Caco-2 (cell line): ENCODE results near the gene ATXN1. TPM values are rescaled to one million over a fixed set of nuclear protein-coding genes. Genes with fewer than 3 reads are reported as not detected.

Experiments
- BruUV-seq: library from RNA; stranded (reverse); fragments of 400-500 nt; replicated peaks from 2 replicates; lab custom pipeline; 2021; lab: Mats Ljungman, UMichigan
- CTCF ChIA-PET: fragments of 300-600 bp; sonication (Branson Sonifier 250); formaldehyde crosslinking; loops from one replicate; lab custom pipeline; 2022; ENCODE audit warnings: antibody characterized with exemption; lab: Charles Lee
- POLR2A ChIA-PET: fragments of 300-600 bp; sonication (Branson Sonifier 250); formaldehyde crosslinking; loops from one replicate; lab custom pipeline; 2022; ENCODE audit warnings: antibody characterized with exemption; lab: Charles Lee
- DNase-seq, 2 experiments: peaks; one replicate each; pipeline versions ENCODE4 v3.0.0 to v3.0.0-alpha.2; 2020 to 2022
- H3K27me3 ChIP-seq: replicated peaks from 2 replicates; pipeline ENCODE4 v1.6.0; 2011; ENCODE audit warnings: low read length; ENCODE audit not compliant: control insufficient read depth, insufficient read depth
- H3K36me3 ChIP-seq: 2 replicates; pipeline ENCODE4 v1.5.1; 2011; ENCODE audit warnings: low read length; ENCODE audit not compliant: control insufficient read depth, insufficient read depth
- H3K4me1 ChIP-seq: fragments of 250-450 bp; sonication (Bioruptor Pico); 2 replicates; pipeline ENCODE4 v1.5.1; 2020; ENCODE audit warnings: mild to moderate bottlenecking
- H3K4me3 ChIP-seq: 2 replicates; pipeline ENCODE4 v1.5.1; 2011; ENCODE audit warnings: low read depth, mild to moderate bottlenecking, control low read depth, low read length
- H3K9me3 ChIP-seq: fragments of 250-450 bp; sonication (Bioruptor Pico); 2 replicates; pipeline ENCODE4 v1.5.1; 2020; ENCODE audit warnings: mild to moderate bottlenecking, moderate library complexity
- H3K27ac Mint-ChIP-seq: one replicate; pipeline ENCODE4 v1.8.0; 2022; ENCODE audit warnings: mixed read lengths; ENCODE audit not compliant: unreplicated experiment
- H3K27me3 Mint-ChIP-seq: one replicate; pipeline ENCODE4 v1.8.0; 2022; ENCODE audit warnings: mixed read lengths; ENCODE audit not compliant: insufficient read depth, unreplicated experiment
- H3K36me3 Mint-ChIP-seq: one replicate; pipeline ENCODE4 v1.8.0; 2022; ENCODE audit warnings: mild to moderate bottlenecking, mixed read lengths; ENCODE audit not compliant: insufficient read depth, unreplicated experiment
- H3K4me1 Mint-ChIP-seq: one replicate; pipeline ENCODE4 v1.8.0; 2022; ENCODE audit warnings: low read depth, mixed read lengths; ENCODE audit not compliant: unreplicated experiment
- H3K4me3 Mint-ChIP-seq: one replicate; pipeline ENCODE4 v1.8.0; 2022; ENCODE audit warnings: mild to moderate bottlenecking, moderate library complexity, mixed read lengths; ENCODE audit not compliant: unreplicated experiment
- H3K9me3 Mint-ChIP-seq: one replicate; pipeline ENCODE4 v1.8.0; 2022; ENCODE audit warnings: mixed read lengths; ENCODE audit not compliant: unreplicated experiment
- intact Hi-C: fragments of 100-400 bp; cut with micrococcal nuclease; formaldehyde crosslinking; loops from one replicate; pipeline ENCODE4 v1.10.0; 2022; ENCODE audit not compliant: unreplicated experiment
- total RNA-seq: library from RNA; stranded (reverse); gene quantifications from 2 replicates; pipeline ENCODE4 v1.2.3, GENCODE V29; 2022
- TF ChIP-seq, protein P1 (sequence below), 2 experiments: fragments of 200-600 bp in 1 of 2; IDR thresholded peaks; 1 replicate in 1 of 2; 2 replicates in 1 of 2; pipeline versions ENCODE4 v1.5.1 to v1.8.0; 2011 to 2022; ENCODE audit warnings: antibody characterized with exemption in 1 of 2, control low read depth in 1 of 2, inconsistent platforms in 1 of 2, low read depth in 1 of 2, low read length in 1 of 2, mild to moderate bottlenecking in 1 of 2, moderate library complexity in 1 of 2; ENCODE audit not compliant: insufficient read depth in 1 of 2, severe bottlenecking in 1 of 2, unreplicated experiment in 1 of 2

The ATXN1 gene
- total RNA-seq, 1 experiment from 2014 or later = 14.2 TPM

DNA sequence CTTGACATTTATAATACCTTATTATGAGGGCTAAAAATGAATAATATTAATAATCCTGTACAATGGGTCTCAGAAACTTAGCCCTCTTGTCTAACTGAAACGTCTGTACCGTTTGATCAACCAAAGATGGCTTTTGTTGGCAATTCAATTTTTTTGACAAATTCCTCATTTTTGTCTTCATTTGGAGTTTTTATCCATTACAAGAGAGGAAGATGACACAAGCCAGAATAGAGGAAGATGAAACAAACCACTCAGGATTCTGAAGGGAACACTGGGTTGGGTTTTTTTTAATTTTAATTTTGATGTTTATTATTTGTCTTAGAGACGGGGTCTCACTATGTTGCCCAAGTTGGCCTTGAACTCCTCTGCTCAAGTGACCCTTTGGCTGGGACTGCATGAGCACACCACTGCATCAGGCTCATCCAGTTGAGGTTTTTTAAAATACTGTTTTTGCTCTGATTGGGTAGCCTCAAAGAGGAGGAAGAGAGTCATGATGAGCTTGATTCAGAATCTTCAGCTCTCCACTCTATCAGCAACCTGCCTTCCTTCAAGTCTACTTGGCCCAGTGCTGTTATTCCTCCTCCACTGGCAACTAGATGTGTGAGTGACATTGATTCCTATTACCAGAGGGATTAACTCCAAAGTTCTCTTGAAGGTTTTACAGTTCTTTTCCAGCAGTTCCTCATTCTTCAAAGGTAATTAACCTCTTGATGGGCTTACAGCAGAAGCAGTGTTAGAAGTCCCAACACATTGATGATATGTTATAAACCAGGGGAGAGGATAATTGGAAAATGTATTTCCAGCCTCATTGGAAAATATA, 71.3 kb downstream of the ATXN1 start:
- peaks cover 26% of the 10 kb centered on the region for H3K4me1 ChIP-seq
- Mint-ChIP-seq H3K36me3 (no peaks in the 10 kb centered on the region), H3K27me3 (no peaks in the 10 kb centered on the region), H3K9me3 (no peaks in the 10 kb centered on the region), H3K4me3 (peak overlapping the region; percentile 44), H3K27ac (peak overlapping the region; percentile 83), H3K4me1 (peaks cover 24% of the 10 kb centered on the region)
- peak in 1 of 2 experiments; percentile 12 for DNase-seq
- TF ChIP-seq, protein P1, sequence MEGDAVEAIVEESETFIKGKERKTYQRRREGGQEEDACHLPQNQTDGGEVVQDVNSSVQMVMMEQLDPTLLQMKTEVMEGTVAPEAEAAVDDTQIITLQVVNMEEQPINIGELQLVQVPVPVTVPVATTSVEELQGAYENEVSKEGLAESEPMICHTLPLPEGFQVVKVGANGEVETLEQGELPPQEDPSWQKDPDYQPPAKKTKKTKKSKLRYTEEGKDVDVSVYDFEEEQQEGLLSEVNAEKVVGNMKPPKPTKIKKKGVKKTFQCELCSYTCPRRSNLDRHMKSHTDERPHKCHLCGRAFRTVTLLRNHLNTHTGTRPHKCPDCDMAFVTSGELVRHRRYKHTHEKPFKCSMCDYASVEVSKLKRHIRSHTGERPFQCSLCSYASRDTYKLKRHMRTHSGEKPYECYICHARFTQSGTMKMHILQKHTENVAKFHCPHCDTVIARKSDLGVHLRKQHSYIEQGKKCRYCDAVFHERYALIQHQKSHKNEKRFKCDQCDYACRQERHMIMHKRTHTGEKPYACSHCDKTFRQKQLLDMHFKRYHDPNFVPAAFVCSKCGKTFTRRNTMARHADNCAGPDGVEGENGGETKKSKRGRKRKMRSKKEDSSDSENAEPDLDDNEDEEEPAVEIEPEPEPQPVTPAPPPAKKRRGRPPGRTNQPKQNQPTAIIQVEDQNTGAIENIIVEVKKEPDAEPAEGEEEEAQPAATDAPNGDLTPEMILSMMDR (IDR thresholded peaks at IDR 0.05; ENCODE audit: insufficient read depth in 1 of 2, low read depth in 1 of 2, low read length in 1 of 2, severe bottlenecking in 1 of 2, unreplicated experiment in 1 of 2) = no peak
- H3K36me3 ChIP-seq = no peaks in the 10 kb centered on the region
- intact Hi-C loops = loop anchor here (1.0 kb wide), 1 partner anchor 65 kb away; no protein-coding TSS in a partner anchor
- no peaks in the 10 kb centered on the region for H3K27me3 ChIP-seq
- no peak overlapping the region for H3K4me3 ChIP-seq
- BruUV-seq = TSS peak; percentile 86
- CTCF ChIA-PET = interaction anchor here (0.7 kb wide), 1 partner anchor 16 kb away, joined by 3 read pairs; no protein-coding TSS in a partner anchor
- POLR2A ChIA-PET = no interaction called here
- no peaks in the 10 kb centered on the region for H3K9me3 ChIP-seq

DNA sequence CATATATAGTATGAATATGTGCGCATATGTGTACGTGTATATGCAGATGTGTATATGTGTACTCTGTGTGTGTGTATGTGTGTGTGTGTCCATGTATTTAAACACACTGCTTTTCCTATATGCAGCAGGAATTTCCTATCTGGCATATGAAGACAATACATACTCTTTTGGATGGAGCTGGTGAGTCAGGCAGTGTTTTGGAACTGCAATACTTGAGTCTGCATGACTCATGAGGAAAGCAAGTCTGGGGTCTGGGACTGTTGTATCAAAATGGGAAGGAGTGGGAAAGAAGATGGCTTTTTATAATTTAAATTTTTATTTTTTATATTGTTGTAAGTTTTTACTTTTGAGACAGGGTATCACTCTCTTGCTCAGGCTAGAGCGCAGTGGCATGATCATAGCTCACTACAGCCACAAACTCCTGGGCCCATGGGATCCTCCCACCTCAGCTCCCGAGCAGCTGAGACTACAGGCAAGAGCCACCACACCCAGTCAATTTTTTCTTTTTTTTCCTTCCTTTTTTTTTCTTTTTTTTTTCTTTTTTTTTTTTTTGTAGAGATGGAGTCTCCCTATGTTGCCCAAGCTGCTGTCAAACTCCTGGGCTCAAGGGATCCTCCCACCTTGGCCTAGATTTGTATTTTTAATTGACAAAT, 72.2 kb downstream of the ATXN1 start:
- Mint-ChIP-seq H3K27me3 (no peaks in the 10 kb centered on the region), H3K9me3 (no peaks in the 10 kb centered on the region), H3K27ac (no peak overlapping the region), H3K4me3 (no peak overlapping the region), H3K36me3 (no peaks in the 10 kb centered on the region), H3K4me1 (peaks cover 30% of the 10 kb centered on the region)
- Histone ChIP-seq H3K27me3 (no peaks in the 10 kb centered on the region), H3K36me3 (no peaks in the 10 kb centered on the region), H3K4me3 (no peak overlapping the region), H3K9me3 (no peaks in the 10 kb centered on the region), H3K4me1 (peaks cover 26% of the 10 kb centered on the region)
- ChIA-PET POLR2A (no interaction called here), CTCF (interaction anchor here (0.7 kb wide), 1 partner anchor 15 kb away, joined by 3 read pairs; no protein-coding TSS in a partner anchor)
- no peak for DNase-seq
- intact Hi-C loops = no loop called here
- BruUV-seq = no TSS peak
- TF ChIP-seq, protein P1 (IDR thresholded peaks at IDR 0.05; ENCODE audit: insufficient read depth in 1 of 2, low read depth in 1 of 2, low read length in 1 of 2, severe bottlenecking in 1 of 2, unreplicated experiment in 1 of 2) = no peak

DNA sequence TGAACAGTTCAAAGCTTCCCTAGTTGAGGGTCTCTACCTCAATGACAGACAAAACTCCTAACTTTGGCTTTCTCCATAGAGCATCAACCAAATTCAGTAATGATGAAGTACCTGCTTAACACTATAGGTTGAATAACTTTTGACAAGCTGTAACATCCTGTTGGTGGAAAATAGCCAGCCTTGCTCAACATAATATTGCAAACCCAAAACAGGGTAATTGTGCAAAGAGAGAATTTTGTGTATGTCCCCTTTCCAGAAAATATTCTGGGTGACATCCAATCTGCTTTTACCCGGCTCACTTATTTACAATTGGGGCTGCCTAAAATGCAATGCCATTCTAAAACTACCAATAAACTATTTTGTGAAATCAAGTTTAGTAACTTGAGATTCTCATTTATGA, 72.8 kb downstream of the ATXN1 start:
- no peak for DNase-seq
- H3K36me3 Mint-ChIP-seq = no peaks in the 10 kb centered on the region
- BruUV-seq = no TSS peak
- CTCF ChIA-PET = no interaction called here
- Histone ChIP-seq H3K27me3 (no peaks in the 10 kb centered on the region), H3K4me1 (peaks cover 26% of the 10 kb centered on the region), H3K9me3 (no peaks in the 10 kb centered on the region), H3K4me3 (no peak overlapping the region), H3K36me3 (no peaks in the 10 kb centered on the region)
- intact Hi-C loops = no loop called here
- H3K9me3 Mint-ChIP-seq = no peaks in the 10 kb centered on the region
- H3K4me1 Mint-ChIP-seq = peaks cover 31% of the 10 kb centered on the region
- H3K4me3 Mint-ChIP-seq = no peak overlapping the region
- POLR2A ChIA-PET = no interaction called here
- TF ChIP-seq, protein P1 (IDR thresholded peaks at IDR 0.05; ENCODE audit: insufficient read depth in 1 of 2, low read depth in 1 of 2, low read length in 1 of 2, severe bottlenecking in 1 of 2, unreplicated experiment in 1 of 2) = no peak
- H3K27me3 Mint-ChIP-seq = no peaks in the 10 kb centered on the region
- no peak overlapping the region for H3K27ac Mint-ChIP-seq
